NCI-H2081 (cell line): ENCODE data around the gene PKN2.

Experiments
- DNase-seq, 2 experiments: peaks; one replicate each; lab custom pipeline; 2025; lab: John Stamatoyannopoulos, UW

Gene PKN2

DNA sequence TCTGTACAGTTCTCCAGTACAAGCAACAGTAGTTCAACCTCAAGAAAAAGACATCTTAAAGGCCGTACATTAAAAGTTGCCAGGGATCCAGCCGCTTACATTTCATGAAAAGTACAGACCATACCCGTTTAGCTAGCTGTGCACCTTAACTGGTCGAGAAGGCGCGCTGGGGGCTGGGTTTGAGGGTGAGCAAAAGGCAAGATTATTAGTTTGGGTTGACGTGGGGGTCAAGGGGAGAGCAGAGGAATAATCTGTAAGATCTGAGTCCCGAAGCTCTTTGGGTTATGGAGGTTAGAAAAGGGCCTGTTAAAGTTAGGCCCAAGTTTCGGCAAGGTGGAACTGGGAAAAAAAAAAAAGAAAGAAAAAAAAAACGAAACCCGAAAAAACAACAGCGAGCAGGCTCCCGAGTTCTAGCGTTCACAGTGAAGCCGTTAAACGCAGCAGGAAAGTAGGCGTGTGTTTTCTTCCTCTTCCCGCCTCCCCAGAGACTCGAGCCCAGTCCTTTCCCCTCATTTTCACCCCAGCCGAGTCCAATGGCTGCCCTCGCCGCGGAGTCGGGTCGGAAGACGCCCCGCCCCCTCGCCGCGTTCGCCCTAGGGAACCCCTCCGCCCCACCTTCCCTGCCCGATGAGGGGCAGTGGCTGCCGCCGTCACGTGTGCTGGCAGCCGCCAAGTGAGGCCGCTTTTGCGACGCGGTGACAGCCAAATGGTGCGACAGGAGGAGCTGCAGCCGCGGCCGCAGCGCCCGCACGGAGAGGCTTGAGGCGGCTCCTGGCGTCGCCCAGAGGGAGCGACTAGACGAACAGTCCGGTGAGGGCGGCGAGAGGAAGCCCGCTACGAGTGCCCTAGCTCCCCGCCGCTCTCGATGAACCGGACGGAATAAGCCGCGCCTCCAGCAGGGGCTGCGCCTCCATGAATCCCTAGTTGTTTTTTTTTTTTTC is at the start of gene PKN2:
PKN2 (plus strand) TSS at position 733 of the 941 bp plus-strand sequence. CDS start 308 bp downstream, outside the sequence.
- peak; percentile 93 to 97 for DNase-seq

DNA sequence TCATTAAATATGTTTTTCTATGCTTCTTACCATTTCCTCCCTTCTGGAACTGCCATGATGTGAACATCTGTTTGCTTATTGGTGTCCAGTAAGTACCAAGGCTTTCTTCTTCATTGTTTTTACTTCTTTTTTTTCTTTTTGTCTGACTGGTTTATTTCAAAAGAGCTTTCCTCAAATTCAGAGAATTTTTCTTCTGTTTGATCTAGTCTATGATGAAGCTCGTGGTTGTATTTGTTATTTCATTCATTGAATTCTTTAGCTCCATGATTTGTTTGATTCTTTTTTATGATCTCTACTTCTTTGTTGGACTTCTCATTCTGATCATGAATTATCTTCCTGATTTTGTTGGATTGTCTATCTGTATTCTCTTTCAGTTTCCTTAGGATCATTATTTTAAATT is 49.5 kb upstream of the PKN2 start:
- DNase-seq: no peak

DNA sequence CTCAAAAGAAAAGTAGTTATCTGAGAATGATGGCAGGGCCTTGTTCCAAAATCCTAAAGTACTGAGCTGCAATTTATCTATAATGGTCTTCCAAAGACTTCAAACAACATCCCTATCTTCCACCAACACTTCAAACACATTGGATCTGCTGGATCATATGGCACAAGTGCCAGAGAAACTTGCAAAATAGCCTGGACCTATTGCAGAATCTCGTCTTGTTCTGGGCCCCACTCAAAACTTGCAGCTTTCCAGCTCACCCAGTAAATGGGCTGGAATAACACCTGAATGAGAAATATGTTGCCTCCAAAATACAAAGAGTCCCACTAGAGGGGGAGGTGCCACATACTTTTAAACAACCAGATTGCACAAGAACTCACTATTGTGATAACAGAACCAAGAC is 44.0 kb upstream of the PKN2 start:
- no peak for DNase-seq

DNA sequence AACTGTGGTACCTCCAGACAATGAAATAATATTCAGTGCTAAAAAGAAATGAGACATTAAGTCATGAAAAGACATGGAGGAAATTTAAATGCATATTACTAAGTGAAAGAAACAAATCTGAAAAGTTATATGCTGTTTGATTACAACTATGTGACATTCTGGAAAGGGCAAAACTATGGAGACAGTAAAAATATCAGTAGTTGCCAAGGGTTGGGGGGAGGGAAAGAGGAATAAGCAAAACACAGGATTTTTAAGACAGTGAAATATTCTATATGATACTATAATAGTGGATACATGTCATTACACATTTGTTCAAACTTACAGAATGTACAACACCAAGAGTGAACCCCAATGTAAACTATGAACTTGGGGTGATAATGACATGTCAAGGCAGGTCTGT is 38.2 kb upstream of the PKN2 start:
- DNase-seq: no peak

DNA sequence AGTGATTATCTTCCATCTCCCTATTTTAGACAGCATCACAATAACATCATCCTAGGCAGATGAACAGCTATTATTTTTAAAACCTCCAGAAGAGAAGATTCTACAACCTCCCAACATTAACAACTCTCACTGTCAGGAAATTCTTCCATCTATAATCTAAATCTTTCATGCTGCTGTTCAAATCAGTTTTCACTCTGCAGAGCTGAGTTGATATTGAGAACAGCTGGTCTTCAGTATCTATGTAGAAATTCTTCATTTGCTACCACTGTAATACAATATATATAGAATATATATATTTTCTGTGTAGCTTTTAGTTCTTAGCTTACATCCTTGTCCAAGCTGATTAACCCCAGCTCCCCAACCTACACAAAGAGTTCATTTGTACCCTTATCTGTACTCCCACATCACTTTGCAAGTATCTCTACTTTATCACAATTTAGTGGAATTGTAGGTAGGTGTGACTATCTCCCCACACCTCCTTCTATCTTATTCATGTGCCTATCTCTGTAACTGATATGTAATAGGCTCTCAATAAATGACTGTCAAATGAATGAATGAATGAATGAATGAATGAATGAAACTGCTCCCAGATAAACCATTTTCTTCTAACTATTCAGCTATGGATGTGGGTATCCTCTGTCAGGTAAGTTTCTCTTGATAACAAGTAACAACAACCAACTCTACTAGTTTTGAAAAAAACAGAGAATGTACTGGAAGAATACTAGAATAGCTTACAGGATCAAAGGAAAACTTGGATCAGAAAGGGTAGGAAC is 37.4 kb upstream of the PKN2 start:
- no peak for DNase-seq

DNA sequence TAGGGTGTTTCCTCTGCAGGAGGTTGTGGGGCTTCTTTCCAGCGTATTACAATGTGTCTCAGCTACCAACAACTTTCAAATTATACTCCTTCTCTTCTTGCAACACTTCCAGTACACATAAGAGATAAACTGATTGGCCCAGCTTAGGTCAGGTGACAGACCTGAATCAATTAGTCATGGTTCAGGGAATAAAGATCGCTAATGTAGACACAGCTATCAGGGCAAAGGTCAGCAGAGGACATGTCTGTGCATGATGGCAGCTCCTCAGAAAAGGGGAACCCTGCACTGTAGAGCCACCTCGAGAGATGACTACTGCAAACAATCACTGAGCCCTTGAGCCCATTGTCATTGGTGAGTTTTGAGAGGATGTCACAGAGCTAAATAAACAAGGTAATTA is 36.8 kb upstream of the PKN2 start:
- DNase-seq: no peak

DNA sequence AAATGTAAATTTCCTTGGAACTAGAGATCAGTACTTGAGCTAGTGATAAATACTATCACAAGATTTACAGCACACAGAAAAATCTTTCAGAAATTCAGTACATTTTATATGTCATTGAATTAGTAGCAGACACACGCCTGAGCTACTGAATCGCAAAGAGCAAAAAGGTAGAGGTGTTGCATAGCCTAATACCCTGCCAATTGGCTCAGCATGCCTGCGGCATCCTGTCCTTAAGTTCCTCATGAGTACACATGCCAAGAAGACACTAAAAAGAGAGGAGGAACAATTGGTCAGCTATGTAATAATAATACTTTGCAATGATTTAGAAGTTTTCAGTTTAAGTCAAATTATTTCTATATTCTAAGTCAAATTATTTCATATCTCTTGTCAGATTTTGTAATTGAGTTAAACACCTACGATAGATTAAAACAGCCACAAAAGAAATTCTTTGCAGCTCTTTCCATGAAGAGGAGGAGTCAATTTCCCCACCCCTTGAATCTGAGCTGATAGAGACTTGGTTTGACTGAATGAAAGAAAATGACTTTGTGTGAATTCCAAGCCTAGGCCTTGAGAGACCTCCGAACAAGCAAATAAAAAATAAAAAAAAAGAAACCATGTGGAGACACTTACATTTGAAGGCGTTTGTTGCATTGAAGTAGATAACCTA is 36.2 kb upstream of the PKN2 start:
- DNase-seq: no peak

DNA sequence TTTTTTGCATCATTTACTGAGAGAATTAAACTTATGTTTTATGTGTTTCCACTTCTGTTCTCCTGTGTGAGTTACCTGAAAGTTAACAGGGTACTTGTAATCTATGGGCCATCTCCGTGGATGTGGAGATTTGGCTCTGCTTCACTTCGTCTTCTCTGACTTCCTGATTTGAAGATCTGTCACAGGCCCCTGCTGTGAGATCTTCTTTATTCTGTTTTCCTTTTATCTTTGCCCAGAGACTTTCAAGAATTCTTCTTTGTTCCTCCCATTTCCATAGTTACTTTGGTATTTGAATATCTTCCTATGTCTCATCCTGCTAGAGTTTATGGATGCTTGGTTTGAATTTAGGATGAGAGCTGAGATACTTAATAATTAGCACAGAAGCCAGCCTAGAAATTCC is 35.4 kb upstream of the PKN2 start:
- no peak for DNase-seq

DNA sequence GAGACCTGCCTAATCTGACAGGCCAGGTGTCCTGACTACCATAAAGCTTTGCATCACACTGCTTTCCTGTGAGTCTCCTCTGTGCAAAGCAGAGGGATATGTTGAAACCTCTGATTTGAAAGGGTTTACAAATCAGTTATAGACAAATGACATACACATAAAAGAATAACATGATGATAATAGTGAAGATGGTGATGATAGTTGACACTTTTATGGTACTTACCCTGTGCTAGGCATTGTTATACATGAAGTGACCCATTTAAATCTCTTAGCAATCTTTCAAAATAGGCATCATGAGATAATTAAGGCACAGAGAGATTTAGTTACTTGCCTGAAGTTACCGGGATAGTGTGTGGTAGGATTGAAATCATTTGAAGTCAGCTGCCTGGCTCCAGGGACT is 34.1 kb upstream of the PKN2 start:
- DNase-seq: no peak

DNA sequence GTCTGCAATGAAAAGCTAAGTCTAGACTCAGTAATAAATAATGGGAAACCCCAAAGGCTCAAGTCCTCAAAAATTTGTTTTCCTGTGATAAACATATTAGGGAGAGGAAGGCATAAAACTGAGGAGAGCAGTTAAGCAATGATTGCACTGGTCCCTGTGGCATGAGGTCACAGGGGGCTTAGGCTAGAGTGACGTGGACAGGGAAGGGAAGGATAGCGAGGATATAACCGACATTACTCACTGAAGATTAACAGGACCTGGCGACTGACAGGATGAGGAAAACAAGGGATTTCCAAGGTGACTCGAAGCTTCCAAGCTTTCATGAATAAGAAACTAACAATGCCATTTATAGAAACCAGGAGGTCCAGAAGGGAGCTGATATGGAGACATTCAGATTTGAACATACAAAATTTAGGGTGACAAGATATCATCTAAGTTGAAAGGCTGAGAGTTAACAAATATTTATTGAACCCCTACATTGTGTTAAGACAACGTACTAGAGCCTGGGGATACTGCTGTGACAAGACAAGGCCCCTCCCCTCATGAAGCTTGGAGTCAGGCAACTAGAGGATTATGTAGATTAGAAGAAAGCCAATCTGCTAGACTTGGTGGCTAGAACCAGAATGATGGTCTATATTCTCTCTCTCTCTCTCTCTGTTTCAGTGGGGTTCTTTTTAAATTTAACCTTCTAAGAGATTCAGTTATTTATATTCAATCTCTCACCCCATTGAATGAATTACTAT is 33.2 kb upstream of the PKN2 start:
- DNase-seq: no peak

DNA sequence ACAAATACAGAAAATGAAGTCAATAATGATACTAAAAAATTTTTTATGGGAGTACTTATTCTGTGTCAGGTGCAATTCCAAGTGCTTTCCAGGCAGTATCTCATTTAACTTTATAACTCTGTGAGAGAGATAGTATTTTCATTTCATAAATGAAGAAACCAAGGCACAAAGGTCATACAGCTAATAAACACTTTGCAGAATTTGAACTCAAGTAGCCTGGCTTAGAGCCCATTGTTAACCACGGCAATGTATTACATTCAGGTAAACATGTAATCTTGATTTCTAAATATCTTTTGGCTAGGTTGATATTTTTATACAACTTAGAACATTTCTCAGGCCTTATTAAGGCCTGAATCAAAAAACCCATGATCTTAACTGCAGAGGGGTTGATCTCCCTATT is 28.9 kb upstream of the PKN2 start:
- no peak for DNase-seq

DNA sequence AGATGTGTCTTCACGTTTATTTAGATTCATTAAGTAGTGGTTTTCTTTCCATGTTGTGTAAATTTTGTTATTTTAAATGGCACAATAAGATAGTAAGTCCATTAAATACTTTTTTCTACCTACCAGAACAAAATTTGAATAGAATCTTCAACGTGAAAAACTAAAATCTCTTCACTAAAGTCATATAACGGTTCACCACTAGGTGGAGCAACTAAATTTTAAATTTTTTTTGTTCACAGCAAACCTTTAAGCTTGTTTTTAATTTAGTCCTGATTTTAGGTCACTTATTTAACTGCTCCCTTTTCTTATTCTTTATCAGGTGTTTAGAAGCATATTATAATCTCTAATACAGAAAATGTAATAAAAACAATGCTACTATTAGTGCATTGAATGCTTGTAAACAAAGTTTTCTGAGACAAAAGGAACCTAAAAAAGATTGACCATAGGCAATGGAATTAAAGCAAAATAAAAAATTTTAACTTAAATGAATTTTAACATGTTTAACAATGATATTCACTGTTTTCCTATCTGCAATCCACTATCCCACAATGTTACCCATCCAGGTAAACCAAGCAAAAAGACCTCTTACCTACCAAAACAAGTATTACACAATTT is 28.3 kb upstream of the PKN2 start:
- no peak for DNase-seq

DNA sequence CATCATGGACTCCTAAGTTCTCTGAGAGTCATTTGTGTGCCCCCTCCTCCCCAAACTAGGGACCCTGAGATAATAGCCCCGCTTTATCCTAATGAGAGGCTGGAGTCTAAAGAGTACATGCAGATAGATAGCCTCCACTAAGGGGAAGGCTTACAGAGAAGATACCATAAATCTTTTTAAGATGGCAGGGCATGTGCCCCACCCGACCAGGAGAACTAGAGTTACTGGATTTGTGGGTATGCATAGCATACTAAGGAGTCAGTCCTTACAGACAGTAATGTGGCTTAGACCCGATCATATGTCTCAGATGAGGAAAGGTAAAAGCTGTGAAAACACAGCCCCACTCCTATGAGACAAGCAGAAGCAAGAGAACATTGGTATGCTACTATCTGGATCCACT is 25.7 kb upstream of the PKN2 start:
- no peak for DNase-seq

DNA sequence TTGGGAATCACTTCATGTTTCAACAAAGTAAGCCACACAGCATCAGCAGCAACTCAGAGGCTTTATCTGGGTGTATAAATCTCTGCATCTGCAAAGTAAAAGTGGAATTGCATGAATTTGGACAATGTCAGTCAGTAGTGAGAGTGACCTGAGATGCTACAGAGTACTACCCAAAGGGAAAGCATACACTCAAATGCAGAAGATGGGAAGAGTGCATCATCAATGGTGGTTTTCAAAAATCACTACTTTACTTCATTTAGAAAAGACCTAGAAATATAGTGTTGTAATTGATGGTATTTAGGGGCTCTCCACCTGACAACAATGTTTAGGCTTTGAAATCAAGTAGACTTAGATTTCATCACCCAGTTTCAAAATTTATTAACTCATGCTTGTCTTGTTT is 24.5 kb upstream of the PKN2 start:
- DNase-seq: no peak

DNA sequence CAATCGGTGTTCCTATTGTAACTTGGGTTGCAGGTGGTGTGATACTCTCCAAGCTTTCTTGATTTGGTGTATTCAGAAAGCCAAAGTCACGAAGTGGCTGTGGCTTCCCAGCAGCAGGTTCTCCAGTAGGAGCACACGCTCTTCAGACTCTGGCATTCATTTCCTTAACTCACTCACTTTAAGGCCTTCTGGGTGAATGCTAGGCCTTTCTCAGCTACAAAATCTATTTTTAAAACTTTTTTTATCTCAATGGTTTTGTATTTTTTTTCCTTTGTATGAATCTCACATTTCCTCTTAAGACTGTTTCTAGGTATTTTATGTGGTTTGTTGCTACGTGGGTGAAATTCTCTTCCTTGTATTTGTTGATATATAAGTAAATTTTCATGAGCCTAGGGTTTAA is 22.9 kb upstream of the PKN2 start:
- no peak for DNase-seq

DNA sequence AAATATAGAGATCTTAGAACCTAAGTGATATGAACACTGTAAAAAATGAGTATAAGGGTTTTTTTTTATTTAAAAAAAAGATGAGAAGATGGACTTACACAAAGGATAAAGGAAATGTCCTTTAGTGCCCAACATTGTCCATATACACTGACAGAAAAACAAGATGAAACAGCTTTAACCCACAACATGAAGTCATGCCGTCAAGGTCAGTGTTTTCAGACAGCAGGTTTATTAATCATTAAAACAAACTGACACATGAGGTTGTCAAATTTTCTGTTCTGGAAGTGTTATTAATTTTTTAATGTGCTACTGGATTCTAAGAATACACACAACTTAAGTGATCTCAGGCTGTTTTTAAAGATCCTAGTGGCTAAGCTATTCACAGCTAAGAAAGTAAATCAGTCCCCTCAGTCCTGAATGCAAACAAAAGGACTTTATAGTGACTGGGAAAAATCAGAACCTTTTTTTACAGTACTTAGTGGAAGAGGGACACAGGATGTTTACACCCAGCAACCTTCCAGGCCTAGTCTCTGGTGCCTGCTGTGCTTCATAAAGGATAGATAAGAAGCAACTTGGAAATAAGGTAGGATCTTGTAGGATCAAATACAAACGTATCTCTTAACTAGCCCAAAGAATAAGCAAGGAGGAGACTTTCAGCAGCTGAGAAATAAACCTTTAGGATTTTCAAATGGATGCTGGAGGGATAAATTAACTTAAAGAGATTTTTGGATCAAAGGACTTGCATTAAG is 21.9 kb upstream of the PKN2 start:
- no peak for DNase-seq

DNA sequence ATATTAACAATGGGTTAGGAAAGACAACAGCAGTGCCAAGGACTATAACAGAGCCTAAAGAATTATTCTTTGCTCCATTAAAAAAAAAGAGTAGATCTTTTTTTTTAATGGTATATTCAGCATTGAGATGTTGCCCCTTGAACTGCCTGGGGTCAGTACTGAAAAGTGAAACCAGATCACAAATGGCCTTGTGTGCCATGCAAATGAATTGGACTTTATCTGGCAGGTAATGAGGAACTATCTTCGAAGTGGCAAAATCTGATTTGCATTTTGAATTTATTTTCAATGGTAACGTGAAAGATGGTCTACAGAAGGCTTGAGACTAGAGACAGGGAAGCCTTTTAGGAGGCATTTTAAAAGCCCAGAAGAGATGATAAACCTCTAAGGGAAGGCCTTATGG is 21.4 kb upstream of the PKN2 start:
- no peak for DNase-seq

DNA sequence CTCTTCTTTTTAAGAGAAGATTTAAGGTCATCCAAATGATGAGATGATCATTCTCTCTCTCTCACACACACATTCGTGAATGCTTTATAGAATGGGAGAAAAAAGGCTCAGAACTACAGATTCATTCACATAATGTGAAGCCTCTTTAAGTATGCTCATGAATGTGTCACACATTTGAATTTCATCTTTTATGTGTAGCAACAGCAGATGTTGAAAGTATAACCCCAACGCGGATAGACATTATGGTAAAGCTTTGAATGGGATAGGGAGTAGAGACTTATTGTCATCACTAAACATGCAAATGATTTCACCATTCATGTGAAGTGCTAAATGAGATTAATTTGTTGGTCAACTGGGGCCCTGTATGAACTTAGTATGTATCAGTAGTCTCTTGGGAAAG is 15.7 kb upstream of the PKN2 start:
- DNase-seq: no peak

DNA sequence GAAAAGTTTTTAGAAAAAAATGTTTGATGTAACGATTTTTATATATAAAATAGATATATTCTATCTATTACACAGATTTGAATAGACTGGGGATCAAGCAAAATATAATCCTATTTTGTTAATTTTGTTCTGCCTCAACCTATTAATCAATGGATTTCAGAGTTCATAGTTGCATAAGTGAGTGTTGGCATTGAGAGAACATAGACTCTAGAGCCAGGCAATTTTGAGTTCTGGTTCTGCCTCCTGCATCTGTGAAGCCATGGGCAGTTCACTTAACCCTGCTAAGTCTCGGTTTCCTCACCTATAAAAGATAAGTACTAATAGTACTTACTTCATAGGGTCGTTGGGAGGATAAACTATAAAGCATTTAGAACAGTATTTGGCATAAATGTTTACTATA is 13.6 kb upstream of the PKN2 start:
- DNase-seq: no peak

DNA sequence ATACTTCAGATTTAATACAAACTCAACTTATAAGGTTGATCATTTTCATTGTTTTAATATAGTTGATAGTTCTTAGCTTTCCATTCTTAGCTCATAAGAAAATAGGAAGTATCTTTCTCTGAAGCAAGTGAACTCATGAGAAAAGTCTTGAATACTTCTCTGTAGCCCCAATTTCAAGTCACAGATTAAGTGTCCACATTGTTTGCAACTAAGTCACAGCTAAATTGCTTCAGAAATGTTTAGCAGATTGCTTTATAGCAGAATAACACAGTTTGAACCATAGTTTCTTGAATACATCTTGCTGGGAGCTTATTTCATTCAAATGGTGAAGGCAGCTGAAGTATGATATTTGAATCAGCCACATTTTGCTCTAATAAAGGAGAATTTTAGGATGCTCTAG is 10.6 kb upstream of the PKN2 start:
- no peak for DNase-seq

DNA sequence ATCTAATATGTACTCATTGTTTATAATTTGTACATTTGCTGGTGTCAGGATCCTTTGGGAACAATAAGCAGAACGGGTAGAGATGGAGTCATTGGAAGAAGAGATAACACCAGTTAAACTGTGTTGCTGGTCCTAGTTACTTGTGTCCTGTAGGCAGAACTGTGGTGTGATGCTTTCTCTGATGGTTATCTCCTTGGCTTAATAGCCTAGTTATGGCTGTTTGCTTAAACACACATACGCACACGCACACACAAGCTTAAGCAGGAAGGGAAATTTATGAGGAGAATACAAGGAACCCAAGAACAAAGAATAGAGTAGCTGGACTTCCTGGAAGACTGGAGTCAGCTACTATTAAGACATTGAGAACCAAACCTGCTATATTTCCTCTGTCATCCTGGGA is 5.7 kb upstream of the PKN2 start:
- DNase-seq: no peak
